ENCODE data around the gene TENM4.
A peak's percentile ranks its signal among the peaks of the same experiment; 100 is the strongest.

The TENM4 gene

DNA sequence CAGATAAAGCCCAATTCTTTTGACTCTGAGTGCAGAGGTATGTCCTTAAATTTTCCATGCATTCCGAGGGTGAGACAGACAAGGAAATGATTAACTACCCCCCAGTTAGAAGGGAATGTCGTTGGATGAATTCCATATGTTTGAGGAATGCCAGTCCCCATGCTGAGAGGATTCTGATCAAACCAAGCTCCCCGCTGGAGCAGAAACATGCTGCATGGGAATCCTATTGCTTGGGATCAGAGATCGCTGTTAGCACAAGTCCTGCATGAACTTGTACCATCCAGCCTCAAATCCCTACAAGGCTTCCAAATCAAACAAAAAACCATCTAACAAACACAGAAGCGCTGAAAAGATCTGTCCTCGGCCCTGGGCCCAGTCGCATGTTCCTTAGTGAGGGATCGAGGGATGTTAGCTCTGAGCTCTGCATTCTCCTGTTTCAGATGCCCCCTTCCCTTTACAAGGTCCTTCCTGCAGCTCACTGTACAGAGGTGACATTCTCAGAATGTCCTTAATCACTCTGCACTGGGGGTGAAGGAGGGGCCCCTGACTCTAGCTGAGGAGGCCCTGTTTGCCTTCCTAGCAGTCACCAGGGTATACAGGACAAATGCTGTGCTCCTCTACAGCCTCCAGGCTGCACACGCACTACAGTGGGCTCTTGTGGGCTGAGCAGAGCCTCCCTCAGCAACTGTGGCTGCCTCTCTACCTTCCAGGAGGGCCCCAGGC, 353.4 kb downstream of the TENM4 start:
- ChIA-PET CTCF (interaction anchor here (0.7 to 2.1 kb wide), 3 partner anchors 12 to 442 kb away, joined by 3 to 10 read pairs (median 3); no protein-coding TSS in a partner anchor), POLR2A (no interaction called here)
- no peak overlapping the region for H3K27ac ChIP-seq (ENCODE audit: extremely low read depth, low read depth, low read length)
- H3K4me3 ChIP-seq (ENCODE audit: low read depth, low read length), result no peak overlapping the region
- no peaks in the 10 kb centered on the region for H3K4me1 ChIP-seq (ENCODE audit: control insufficient read depth, insufficient read depth, low read length)
- no peaks in the 10 kb centered on the region for H3K9me3 ChIP-seq (ENCODE audit: control insufficient read depth, insufficient read depth, low read depth, low read length)
- TF ChIP-seq ZIC2 (tag by site-specific recombination; IDR thresholded peaks at IDR 0.05), result peak; percentile 25; the same call in 1 of the 2 replicates
- TF ChIP-seq GLIS1 (tag by site-specific recombination; IDR thresholded peaks at IDR 0.05), result peak; percentile 38; the same call in 1 of the 2 replicates
- no peak for TF ChIP-seq ZNF585B (tag by site-specific recombination; IDR thresholded peaks at IDR 0.05)
- H3K36me3 ChIP-seq (ENCODE audit: control insufficient read depth in 2 of 2, insufficient read depth in 1 of 2, low read length in 2 of 2), result no peaks in the 10 kb centered on the region

GRCh38 chr11:79086056-79086455, 354.8 kb downstream of the TENM4 start:
- Histone ChIP-seq H3K27ac (ENCODE audit: extremely low read depth, low read depth, low read length) (no peak overlapping the region), H3K9me3 (ENCODE audit: control insufficient read depth, insufficient read depth, low read depth, low read length) (no peaks in the 10 kb centered on the region), H3K4me1 (ENCODE audit: control insufficient read depth, insufficient read depth, low read length) (no peaks in the 10 kb centered on the region), H3K4me3 (ENCODE audit: low read depth, low read length) (no peak overlapping the region), H3K36me3 (ENCODE audit: control insufficient read depth in 2 of 2, insufficient read depth in 1 of 2, low read length in 2 of 2) (no peaks in the 10 kb centered on the region)
- no peak for TF ChIP-seq ZXDB (tag by site-specific recombination; IDR thresholded peaks at IDR 0.05)
- TF ChIP-seq OSR2 (tag by site-specific recombination; IDR thresholded peaks at IDR 0.05), result no peak
- no peak for TF ChIP-seq ZNF19 (tag by site-specific recombination; IDR thresholded peaks at IDR 0.05; ENCODE audit: low read depth)
- no peak for TF ChIP-seq ZNF341 (tag by site-specific recombination; IDR thresholded peaks at IDR 0.05; ENCODE audit: low read depth)
- TF ChIP-seq ZSCAN23 (tag by site-specific recombination; IDR thresholded peaks at IDR 0.05), result no peak
- no peak for TF ChIP-seq ZNF501 (tag by site-specific recombination; IDR thresholded peaks at IDR 0.05)
- TF ChIP-seq EGR2 (tag by site-specific recombination; IDR thresholded peaks at IDR 0.05; ENCODE audit: low read depth), result no peak
- no peak for TF ChIP-seq ZNF560 (tag by site-specific recombination; IDR thresholded peaks at IDR 0.05; ENCODE audit: borderline replicate concordance)
- no peak for TF ChIP-seq ZNF660 (tag by site-specific recombination; IDR thresholded peaks at IDR 0.05)
- TF ChIP-seq ZNF354C (tag by site-specific recombination; IDR thresholded peaks at IDR 0.05; ENCODE audit: borderline replicate concordance, low read depth), result no peak
- no peak for TF ChIP-seq ZNF214 (tag by site-specific recombination; IDR thresholded peaks at IDR 0.05; ENCODE audit: borderline replicate concordance)
- TF ChIP-seq, protein P1, sequence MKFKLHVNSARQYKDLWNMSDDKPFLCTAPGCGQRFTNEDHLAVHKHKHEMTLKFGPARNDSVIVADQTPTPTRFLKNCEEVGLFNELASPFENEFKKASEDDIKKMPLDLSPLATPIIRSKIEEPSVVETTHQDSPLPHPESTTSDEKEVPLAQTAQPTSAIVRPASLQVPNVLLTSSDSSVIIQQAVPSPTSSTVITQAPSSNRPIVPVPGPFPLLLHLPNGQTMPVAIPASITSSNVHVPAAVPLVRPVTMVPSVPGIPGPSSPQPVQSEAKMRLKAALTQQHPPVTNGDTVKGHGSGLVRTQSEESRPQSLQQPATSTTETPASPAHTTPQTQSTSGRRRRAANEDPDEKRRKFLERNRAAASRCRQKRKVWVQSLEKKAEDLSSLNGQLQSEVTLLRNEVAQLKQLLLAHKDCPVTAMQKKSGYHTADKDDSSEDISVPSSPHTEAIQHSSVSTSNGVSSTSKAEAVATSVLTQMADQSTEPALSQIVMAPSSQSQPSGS (tag by site-specific recombination; IDR thresholded peaks at IDR 0.05; ENCODE audit: low read depth), result no peak
- no peak for TF ChIP-seq ZNF658 (tag by site-specific recombination; IDR thresholded peaks at IDR 0.05)
- TF ChIP-seq, protein P2, sequence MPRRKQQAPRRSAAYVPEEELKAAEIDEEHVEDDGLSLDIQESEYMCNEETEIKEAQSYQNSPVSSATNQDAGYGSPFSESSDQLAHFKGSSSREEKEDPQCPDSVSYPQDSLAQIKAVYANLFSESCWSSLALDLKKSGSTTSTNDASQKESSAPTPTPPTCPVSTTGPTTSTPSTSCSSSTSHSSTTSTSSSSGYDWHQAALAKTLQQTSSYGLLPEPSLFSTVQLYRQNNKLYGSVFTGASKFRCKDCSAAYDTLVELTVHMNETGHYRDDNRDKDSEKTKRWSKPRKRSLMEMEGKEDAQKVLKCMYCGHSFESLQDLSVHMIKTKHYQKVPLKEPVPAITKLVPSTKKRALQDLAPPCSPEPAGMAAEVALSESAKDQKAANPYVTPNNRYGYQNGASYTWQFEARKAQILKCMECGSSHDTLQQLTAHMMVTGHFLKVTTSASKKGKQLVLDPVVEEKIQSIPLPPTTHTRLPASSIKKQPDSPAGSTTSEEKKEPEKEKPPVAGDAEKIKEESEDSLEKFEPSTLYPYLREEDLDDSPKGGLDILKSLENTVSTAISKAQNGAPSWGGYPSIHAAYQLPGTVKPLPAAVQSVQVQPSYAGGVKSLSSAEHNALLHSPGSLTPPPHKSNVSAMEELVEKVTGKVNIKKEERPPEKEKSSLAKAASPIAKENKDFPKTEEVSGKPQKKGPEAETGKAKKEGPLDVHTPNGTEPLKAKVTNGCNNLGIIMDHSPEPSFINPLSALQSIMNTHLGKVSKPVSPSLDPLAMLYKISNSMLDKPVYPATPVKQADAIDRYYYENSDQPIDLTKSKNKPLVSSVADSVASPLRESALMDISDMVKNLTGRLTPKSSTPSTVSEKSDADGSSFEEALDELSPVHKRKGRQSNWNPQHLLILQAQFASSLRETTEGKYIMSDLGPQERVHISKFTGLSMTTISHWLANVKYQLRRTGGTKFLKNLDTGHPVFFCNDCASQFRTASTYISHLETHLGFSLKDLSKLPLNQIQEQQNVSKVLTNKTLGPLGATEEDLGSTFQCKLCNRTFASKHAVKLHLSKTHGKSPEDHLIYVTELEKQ (tag by site-specific recombination; IDR thresholded peaks at IDR 0.05; ENCODE audit: borderline replicate concordance), result no peak
- no peak for TF ChIP-seq ZNF585B (tag by site-specific recombination; IDR thresholded peaks at IDR 0.05)
- TF ChIP-seq, protein P3, sequence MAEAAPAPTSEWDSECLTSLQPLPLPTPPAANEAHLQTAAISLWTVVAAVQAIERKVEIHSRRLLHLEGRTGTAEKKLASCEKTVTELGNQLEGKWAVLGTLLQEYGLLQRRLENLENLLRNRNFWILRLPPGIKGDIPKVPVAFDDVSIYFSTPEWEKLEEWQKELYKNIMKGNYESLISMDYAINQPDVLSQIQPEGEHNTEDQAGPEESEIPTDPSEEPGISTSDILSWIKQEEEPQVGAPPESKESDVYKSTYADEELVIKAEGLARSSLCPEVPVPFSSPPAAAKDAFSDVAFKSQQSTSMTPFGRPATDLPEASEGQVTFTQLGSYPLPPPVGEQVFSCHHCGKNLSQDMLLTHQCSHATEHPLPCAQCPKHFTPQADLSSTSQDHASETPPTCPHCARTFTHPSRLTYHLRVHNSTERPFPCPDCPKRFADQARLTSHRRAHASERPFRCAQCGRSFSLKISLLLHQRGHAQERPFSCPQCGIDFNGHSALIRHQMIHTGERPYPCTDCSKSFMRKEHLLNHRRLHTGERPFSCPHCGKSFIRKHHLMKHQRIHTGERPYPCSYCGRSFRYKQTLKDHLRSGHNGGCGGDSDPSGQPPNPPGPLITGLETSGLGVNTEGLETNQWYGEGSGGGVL (tag by site-specific recombination; IDR thresholded peaks at IDR 0.05), result no peak
- no peak for TF ChIP-seq ZNF335 (tag by site-specific recombination; conservative IDR thresholded peaks at IDR 0.05)
- no peak for TF ChIP-seq ZNF629 (tag by site-specific recombination; IDR thresholded peaks at IDR 0.05)
- TF ChIP-seq KLF10 (tag by site-specific recombination; IDR thresholded peaks at IDR 0.05), result no peak
- TF ChIP-seq SALL2 (tag by site-specific recombination; IDR thresholded peaks at IDR 0.05; ENCODE audit: borderline replicate concordance), result no peak
- POLR2A ChIA-PET, result interaction anchor here (0.7 kb wide), 1 partner anchor 289 kb away, joined by 7 read pairs; no protein-coding TSS in a partner anchor
- CTCF ChIA-PET, result interaction anchor here (0.6 to 2.1 kb wide), 3 partner anchors 14 to 811 kb away, joined by 3 to 10 read pairs (median 3); no protein-coding TSS in a partner anchor
